Kidney tubule cell (primary cell): ENCODE measurements around the gene HBG2.
A peak's percentile ranks its signal among the peaks of the same experiment; 100 is the strongest.
"Not testable (repeated sequence)": the region's sequence is repeated elsewhere in the genome, so short reads cannot be mapped to it uniquely, and the experiment has no call there.

Source experiments
- DNase-seq: peaks from one replicate; pipeline ENCODE4 v3.0.0-alpha.2; 2018; ENCODE audit warnings: low spot score

HBG2 gene

DNA sequence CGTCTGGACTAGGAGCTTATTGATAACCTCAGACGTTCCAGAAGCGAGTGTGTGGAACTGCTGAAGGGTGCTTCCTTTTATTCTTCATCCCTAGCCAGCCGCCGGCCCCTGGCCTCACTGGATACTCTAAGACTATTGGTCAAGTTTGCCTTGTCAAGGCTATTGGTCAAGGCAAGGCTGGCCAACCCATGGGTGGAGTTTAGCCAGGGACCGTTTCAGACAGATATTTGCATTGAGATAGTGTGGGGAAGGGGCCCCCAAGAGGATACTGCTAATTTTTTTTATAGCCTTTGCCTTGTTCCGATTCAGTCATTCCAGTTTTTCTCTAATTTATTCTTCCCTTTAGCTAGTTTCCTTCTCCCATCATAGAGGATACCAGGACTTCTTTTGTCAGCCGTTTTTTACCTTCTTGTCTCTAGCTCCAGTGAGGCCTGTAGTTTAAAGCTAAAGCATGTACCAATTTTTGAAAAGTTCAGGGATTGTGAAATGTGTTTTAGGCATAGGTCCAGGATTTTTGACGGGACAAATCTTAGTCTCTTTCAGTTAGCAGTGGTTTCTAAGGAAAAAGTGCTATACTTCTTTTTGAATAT is 4.7 kb downstream of the HBG2 start, which contains the start of gene HBG1:
Gene HBG1 (minus strand): TSS at position 51 of the 590 bp plus-strand sequence. CDS start 53 bp downstream, outside the sequence.
- not testable (repeated sequence) for DNase-seq

DNA sequence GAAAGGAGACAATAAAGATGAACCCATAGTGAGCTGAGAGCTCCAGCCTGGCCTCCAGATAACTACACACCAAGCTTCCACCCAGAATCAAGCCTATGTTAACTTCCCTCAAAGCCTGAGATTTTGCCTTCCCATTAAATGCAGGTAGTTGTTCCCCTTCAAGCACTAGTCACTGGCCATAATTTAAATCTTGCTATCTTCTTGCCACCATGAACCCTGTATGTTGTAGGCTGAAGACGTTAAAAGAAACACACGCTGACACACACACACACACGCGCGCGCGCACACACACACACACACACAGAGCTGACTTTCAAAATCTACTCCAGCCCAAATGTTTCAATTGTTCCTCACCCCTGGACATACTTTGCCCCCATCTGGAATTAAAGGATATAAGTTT is 6.1 kb downstream of the HBG2 start:
- not testable (repeated sequence) for DNase-seq

DNA sequence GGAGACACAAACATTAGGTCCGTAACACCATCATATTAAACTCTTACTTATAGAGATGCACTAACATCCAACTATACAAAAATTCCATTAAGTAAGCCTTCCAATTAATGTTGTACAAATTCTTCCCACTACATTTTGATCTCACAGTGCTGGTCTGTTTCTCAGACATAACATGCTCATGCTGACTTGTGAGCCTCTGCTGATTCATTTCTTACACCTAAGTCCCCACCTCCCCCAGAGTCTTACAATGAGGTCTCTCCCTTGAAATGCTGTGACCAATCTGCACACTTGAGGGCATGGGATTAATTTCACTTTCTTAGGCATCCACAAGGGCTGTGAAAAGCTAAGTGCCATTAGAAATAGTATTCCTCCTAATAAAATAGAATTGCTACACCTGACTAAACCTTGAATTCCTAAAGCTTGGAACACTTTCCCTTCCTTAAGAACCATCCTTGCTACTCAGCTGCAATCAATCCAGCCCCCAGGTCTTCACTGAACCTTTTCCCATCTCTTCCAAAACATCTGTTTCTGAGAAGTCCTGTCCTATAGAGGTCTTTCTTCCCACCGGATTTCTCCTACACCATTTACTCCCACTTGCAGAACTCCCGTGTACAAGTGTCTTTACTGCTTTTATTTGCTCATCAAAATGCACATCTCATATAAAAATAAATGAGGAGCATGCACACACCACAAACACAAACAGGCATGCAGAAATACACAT is 6.9 kb downstream of the HBG2 start:
- DNase-seq: no peak

DNA sequence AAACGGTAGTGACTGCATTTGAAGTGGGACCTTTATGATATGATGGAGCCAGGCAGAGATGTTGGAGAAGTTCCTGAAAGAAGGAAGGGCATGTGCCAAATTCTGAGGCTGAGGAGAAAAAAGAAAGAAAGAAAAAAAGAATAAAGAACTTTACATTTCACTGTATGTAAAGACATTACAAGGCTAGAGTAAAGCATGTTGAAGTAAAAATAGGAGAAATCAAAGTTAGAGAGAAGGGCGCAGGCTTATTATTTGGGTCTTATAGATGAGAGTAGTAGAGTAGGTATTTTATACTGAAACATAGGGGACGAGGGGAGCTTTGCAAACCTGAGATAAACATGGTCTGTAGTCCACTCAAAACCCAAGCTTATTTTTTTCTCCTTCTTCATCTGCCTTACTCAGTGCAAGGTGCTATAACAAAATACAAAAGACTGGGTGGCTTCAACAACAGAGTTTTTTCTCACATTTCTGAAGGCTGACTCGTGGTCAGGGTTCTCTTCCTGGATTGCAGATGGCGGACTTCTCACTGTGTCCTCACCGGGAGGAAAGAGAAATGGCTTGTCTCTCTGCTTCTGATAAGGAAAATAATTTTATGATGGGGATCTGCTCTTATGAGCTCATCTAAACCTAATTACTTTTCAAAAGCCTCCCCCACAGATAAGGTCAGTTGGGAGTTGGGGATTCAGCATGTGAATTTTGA is 7.7 kb downstream of the HBG2 start:
- DNase-seq: no peak

DNA sequence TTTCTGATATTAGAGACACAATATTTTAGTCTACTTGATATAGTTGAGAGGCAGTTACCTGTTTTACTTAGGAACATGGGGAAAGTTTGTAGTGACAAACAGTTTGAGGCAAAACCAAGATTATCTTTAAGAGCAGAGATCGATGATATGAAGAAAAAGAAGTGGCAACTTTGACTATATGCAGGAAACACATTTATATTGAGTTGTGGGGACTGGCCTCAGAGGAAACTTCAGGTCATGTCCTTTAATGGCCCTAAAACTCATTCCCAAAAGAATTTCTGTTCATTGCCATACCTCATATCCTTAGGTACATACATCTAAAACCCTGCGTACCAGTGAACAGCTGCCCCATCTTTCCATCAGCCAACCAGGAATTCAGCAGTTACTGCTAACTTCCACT is 9.4 kb downstream of the HBG2 start:
- no peak for DNase-seq

- no peak for DNase-seq
Observed at GRCh38 chr11:5243816-5244180, 10.8 kb downstream of the HBG2 start.

DNA sequence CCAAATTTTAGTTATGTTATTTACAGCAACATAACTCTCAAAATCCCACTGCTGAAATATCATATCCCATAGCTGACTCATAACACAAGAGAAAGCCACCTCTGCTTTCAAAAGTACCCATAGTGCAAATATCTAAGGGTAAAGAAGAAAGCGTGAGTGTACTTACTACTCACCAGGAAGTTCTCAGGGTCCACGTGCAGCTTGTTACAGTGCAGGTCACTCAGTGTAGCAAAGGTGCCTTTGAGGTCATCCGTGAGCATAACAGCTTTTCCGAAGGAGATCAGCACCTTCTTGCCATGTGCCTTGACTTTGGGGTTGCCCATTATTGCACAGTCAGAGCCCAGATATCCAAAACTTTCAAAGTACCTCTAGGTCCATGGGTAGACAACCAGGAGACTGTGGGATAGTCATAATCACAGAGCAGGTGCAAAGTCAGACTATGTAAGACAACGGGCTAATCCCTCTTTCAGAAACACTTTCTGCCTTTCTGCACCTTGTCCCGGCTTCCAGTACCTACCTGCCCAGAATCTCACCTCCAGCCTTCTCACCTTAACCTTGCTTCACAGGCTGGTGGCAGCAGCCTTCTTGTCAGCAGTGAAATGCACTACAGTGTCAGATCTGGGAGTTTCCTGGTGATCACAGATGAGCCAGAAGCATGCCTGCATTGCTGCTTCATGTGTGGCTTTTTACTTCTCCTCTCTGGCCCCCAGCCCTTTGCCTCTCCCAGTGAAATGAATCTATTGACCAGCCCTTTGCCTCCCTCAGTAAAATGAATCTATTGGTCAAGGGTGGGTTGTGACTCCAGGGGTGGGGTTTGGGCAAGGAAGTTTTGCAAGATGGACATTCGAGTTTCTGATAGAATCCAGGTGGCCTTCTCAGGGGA is 11.4 kb downstream of the HBG2 start:
- DNase-seq: no peak

- DNase-seq: no peak
Observed at GRCh38 chr11:5242208-5242607, 12.4 kb downstream of the HBG2 start.

DNA sequence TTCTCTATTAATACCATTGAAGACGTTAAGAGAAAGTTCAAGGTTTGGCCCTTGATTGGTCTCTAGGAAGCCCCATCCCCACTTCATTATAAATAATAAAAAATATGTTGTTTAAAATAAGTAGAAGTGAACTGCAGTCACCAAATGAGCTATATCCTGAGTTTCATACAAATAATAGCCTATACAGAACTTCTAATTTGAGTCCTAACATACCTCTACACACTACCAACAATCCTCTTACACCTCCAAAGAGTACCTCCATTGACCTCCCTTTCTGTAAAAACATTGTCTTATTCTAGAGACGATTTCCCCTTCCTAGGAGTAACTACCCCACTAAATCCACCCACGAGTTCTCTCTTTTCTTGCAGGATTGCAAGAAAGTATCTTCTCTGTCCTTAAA is 13.1 kb downstream of the HBG2 start:
- DNase-seq: no peak

DNA sequence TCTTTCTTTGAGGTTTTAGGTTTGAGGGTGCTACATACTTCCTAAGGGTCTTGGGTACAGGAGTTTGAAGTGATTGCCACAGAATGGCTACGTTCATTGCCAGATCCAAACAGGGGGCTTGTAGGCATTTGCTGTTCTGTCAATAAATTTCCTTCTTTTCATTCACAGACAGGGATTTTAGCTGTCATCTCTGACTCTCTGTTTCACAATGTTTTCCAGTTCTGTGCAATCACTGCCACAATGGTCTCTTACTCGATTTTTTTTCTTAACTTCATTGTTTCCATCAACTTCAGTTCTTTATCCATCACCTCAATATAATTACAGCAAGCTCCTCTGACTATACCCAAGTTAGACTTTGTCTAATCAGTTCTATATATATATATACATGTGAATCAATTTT is 14.1 kb downstream of the HBG2 start:
- DNase-seq: no peak

DNA sequence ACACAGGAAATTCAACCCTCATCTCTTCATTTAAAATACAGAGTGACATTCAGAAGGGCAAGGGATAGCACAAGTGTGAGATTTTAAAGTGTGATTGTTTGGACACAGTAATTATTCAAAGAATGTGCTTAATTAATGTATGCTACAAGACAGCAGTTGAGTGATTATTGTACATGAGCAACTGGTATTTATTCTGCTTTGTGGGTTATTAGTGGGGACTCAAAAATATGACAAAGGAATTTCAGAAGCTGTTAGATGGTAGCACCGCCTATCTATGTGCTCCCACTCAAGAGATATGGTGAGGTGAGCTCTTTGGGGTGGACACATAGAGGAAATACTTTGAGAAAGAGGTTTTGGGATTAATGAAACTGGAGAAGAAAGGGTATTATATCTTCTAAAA is 14.5 kb downstream of the HBG2 start:
- DNase-seq: no peak

- no peak for DNase-seq
Observed at GRCh38 chr11:5239046-5239445, 15.5 kb downstream of the HBG2 start.

GRCh38 chr11:5238486-5238885 is 16.1 kb downstream of the HBG2 start:
- no peak for DNase-seq

DNA sequence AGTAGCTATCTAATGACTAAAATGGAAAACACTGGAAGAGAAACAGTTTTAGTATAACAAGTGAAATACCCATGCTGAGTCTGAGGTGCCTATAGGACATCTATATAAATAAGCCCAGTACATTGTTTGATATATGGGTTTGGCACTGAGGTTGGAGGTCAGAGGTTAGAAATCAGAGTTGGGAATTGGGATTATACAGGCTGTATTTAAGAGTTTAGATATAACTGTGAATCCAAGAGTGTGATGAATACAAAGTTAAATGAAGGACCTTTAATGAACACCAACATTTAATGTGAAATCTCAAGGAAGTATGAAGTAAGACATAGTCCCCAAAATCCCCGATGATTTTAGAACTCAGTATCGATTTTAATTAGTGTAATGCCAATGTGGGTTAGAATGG is 17.2 kb downstream of the HBG2 start:
- no peak for DNase-seq

- DNase-seq: no peak
Observed at GRCh38 chr11:5235364-5236095, 19.1 kb downstream of the HBG2 start.

- DNase-seq: peak; percentile 21
Observed at GRCh38 chr11:5234381-5234834, 20.2 kb downstream of the HBG2 start, which contains the start of gene HBD. HBD (minus strand) TSS chr11:5234483; CDS start chr11:5234433, 50 bp downstream.

GRCh38 chr11:5233307-5233706 is 21.3 kb downstream of the HBG2 start:
- no peak for DNase-seq

DNA sequence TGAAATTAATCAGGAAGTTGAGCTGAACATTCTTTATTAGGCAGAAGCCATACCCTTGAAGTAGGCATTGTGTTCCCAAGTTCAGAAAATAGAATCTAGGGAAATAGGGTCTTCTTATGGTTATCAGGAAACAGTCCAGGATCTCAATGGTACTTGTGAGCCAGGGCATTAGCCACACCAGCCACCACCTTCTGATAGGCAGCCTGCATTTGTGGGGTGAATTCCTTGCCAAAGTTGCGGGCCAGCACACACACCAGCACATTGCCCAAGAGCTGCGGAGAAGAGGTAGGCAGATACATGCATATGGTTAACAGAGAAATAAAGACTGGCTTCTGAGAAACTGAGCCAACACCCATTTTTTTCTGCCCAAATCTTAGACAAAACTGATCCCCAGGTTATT is 21.8 kb downstream of the HBG2 start:
- DNase-seq: no peak

DNA sequence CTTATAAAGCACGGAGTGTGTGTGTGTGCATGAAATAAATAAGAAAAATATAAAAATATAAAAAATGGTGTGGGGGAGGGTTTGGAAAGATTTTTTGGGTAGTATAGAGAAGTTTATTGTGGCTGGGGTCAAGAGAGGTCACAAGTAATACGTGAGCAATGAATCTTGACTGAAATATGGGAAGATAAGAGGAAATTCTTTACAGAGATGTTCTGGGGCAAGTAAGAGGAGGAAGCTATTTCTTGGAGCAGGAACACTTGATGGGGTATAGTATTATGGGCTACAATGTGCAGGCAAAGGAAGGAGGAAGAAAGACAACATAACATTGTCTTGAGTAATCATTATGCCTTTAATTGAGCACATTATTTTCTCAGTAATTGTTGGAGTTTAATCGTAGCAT is 22.4 kb downstream of the HBG2 start:
- DNase-seq: no peak

GRCh38 chr11:5231111-5231510 is 23.5 kb downstream of the HBG2 start:
- no peak for DNase-seq

GRCh38 chr11:5230266-5230665 is 24.3 kb downstream of the HBG2 start:
- no peak for DNase-seq
